Ovary (tissue), 3 donors: Measurements from ENCODE around the gene ZSCAN10.

Source experiments
- EP300 ChIP-seq: sonication (generic); formaldehyde crosslinking; IDR thresholded peaks from one replicate; pipeline ENCODE4 v1.6.1; 2017; ENCODE audit warnings: antibody characterized with exemption
- POLR2A ChIP-seq: fragments of 450-650 bp; IDR thresholded peaks from one replicate; pipeline ENCODE4 v1.6.1; 2017; ENCODE audit warnings: antibody characterized with exemption, mild to moderate bottlenecking, moderate library complexity
- TF ChIP-seq, protein P1 (sequence below), 3 donors: fragments of 450-650 bp in 2 of 3; fragments of 200-600 bp in 1 of 3; IDR thresholded peaks; one replicate each; pipeline versions ENCODE4 v1.5.1 to v1.8.0; 2016 to 2022; ENCODE audit warnings: antibody characterized with exemption in 3 of 3, mild to moderate bottlenecking in 1 of 3
- donor health status: DM: no; HTN: no; CAD: no.

DNA sequence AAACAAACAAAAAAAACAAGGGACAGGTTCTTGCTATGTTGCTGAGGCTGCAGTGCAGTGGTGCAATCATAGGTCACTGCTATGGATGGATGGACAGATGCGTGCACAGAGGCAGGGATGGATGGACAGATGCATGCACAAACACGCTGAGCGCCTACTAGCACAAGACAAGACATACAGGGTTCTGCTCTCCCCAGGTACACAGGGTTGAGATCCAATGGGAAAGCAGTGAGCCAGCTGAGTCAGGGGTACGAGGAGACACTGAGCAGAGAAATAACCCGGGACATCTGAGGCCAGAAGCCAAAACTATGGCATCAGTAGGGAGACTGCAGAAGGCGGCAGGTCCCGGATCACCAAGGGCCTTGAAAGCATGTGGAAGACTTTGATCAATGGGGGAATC, 27.4 kb downstream of the ZSCAN10 start:
- TF ChIP-seq, protein P1, sequence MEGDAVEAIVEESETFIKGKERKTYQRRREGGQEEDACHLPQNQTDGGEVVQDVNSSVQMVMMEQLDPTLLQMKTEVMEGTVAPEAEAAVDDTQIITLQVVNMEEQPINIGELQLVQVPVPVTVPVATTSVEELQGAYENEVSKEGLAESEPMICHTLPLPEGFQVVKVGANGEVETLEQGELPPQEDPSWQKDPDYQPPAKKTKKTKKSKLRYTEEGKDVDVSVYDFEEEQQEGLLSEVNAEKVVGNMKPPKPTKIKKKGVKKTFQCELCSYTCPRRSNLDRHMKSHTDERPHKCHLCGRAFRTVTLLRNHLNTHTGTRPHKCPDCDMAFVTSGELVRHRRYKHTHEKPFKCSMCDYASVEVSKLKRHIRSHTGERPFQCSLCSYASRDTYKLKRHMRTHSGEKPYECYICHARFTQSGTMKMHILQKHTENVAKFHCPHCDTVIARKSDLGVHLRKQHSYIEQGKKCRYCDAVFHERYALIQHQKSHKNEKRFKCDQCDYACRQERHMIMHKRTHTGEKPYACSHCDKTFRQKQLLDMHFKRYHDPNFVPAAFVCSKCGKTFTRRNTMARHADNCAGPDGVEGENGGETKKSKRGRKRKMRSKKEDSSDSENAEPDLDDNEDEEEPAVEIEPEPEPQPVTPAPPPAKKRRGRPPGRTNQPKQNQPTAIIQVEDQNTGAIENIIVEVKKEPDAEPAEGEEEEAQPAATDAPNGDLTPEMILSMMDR (IDR thresholded peaks at IDR 0.05): no peak
- TF ChIP-seq EP300 (no peak), POLR2A (no peak)
